PC-9 (cell line): ENCODE measurements around the gene MTRF1. TPM values are rescaled to one million over a fixed set of nuclear protein-coding genes. Genes with fewer than 3 reads are reported as not detected.

Experiments
- BruUV-seq: library from RNA; stranded (reverse); fragments of 400-500 nt; replicated peaks from 2 replicates; lab custom pipeline; 2021; lab: Mats Ljungman, UMichigan
- CTCF ChIA-PET: fragments of 300-600 bp; sonication (Branson Sonifier 250); formaldehyde crosslinking; loops from one replicate; lab custom pipeline; 2022; ENCODE audit warnings: antibody characterized with exemption; lab: Charles Lee
- POLR2A ChIA-PET: fragments of 300-600 bp; sonication (Branson Sonifier 250); formaldehyde crosslinking; loops from one replicate; lab custom pipeline; 2022; ENCODE audit warnings: antibody characterized with exemption; ENCODE audit not compliant: unreplicated experiment; lab: Charles Lee
- DNase-seq, 2 experiments: peaks; one replicate each; pipeline versions ENCODE4 v3.0.0 to v3.0.0-alpha.2; 2015 to 2022; ENCODE audit warnings: mixed read lengths in 1 of 2
- H2AFZ ChIP-seq: fragments of 200-600 bp; sonication (generic); 2 replicates; pipeline ENCODE4 v1.8.1; 2017; ENCODE audit warnings: antibody characterized with exemption
- H3F3A ChIP-seq: fragments of 200-600 bp; sonication (generic); 2 replicates; pipeline ENCODE4 v1.8.1; 2017; ENCODE audit warnings: antibody characterized with exemption, mild to moderate bottlenecking, low read depth; ENCODE audit not compliant: insufficient read depth
- H3K27ac ChIP-seq: fragments of 200-600 bp; sonication (generic); 2 replicates; pipeline ENCODE4 v1.6.1; 2016; ENCODE audit warnings: mixed run types
- H3K27me3 ChIP-seq: fragments of 200-600 bp; sonication (generic); 2 replicates; pipeline ENCODE4 v1.6.1; 2016; ENCODE audit warnings: low read depth, mixed run types; ENCODE audit not compliant: insufficient read depth
- H3K36me3 ChIP-seq: fragments of 200-600 bp; sonication (generic); 2 replicates; pipeline ENCODE4 v1.6.1; 2016; ENCODE audit warnings: low read depth, mixed run types
- H3K4me1 ChIP-seq: fragments of 200-600 bp; sonication (generic); replicated peaks from 2 replicates; pipeline ENCODE4 v1.6.1; 2016; ENCODE audit warnings: mixed run types; ENCODE audit not compliant: insufficient read depth
- H3K4me2 ChIP-seq: fragments of 200-600 bp; sonication (generic); 2 replicates; pipeline ENCODE4 v1.6.1; 2017; ENCODE audit warnings: mixed run types
- H3K4me3 ChIP-seq: fragments of 200-600 bp; sonication (generic); 2 replicates; pipeline ENCODE4 v1.6.1; 2016; ENCODE audit warnings: mixed run types
- H3K79me2 ChIP-seq: fragments of 200-600 bp; sonication (generic); 2 replicates; pipeline ENCODE4 v1.6.1; 2017; ENCODE audit warnings: low read depth, mixed run types
- H3K9me2 ChIP-seq: fragments of 200-600 bp; sonication (generic); 2 replicates; pipeline ENCODE4 v1.8.1; 2017; ENCODE audit warnings: mild to moderate bottlenecking; ENCODE audit not compliant: insufficient read depth
- H3K9me3 ChIP-seq: fragments of 200-600 bp; sonication (generic); 2 replicates; pipeline ENCODE4 v1.8.1; 2016; ENCODE audit warnings: low read depth; ENCODE audit not compliant: insufficient read depth
- H4K20me1 ChIP-seq: fragments of 200-600 bp; sonication (generic); 2 replicates; pipeline ENCODE4 v1.8.1; 2017; ENCODE audit not compliant: insufficient read depth
- CTCF ChIP-seq: fragments of 200-600 bp; sonication (generic); conservative IDR thresholded peaks from 2 replicates; pipeline ENCODE4 v1.6.1; 2017; ENCODE audit warnings: mixed run types, antibody characterized with exemption, mild to moderate bottlenecking, moderate library complexity
- EZH2 ChIP-seq: fragments of 200-600 bp; sonication (generic); IDR thresholded peaks from 2 replicates; pipeline ENCODE4 v1.8.0; 2017; ENCODE audit warnings: antibody characterized with exemption, low read depth
- intact Hi-C: fragments of 100-400 bp; cut with micrococcal nuclease; formaldehyde crosslinking; loops from one replicate; pipeline ENCODE4 v1.10.0; 2022; ENCODE audit not compliant: unreplicated experiment
- total RNA-seq: library from RNA; stranded (reverse); gene quantifications from 2 replicates; pipeline ENCODE4 v1.2.3, GENCODE V29; 2021

MTRF1 gene
- total RNA-seq, 1 experiment from 2014 or later, result 15.8 TPM

- H3K79me2 ChIP-seq, result no peaks in the 10 kb centered on the region
- BruUV-seq, result no TSS peak
- no peak overlapping the region for H3K4me3 ChIP-seq
- H3K4me1 ChIP-seq, result no peaks in the 10 kb centered on the region
- intact Hi-C loops, result no loop called here
- H4K20me1 ChIP-seq, result no peaks in the 10 kb centered on the region
- no peaks in the 10 kb centered on the region for H3F3A ChIP-seq
- H3K27ac ChIP-seq, result no peak overlapping the region
- no peaks in the 10 kb centered on the region for H3K9me3 ChIP-seq
- no peaks in the 10 kb centered on the region for H3K36me3 ChIP-seq
- ChIA-PET CTCF (no interaction called here), POLR2A (interaction anchor here (0.6 to 0.7 kb wide), 2 partner anchors 104 to 1475 kb away, joined by 3 read pairs; no protein-coding TSS in a partner anchor)
- TF ChIP-seq CTCF, result no peak
- no peak for TF ChIP-seq EZH2
- H3K27me3 ChIP-seq, result no peaks in the 10 kb centered on the region
- no peaks in the 10 kb centered on the region for H3K9me2 ChIP-seq
- H2AFZ ChIP-seq, result no peak overlapping the region
- DNase-seq, result no peak
- H3K4me2 ChIP-seq, result no peak overlapping the region
These were observed 30.5 kb downstream of the MTRF1 start for GRCh38 chr13:41232578-41233480.

- Histone ChIP-seq H2AFZ (no peak overlapping the region), H3K79me2 (no peaks in the 10 kb centered on the region), H4K20me1 (no peaks in the 10 kb centered on the region), H3K27me3 (no peaks in the 10 kb centered on the region), H3K9me2 (no peaks in the 10 kb centered on the region), H3K9me3 (no peaks in the 10 kb centered on the region), H3K4me3 (no peak overlapping the region), H3K27ac (no peak overlapping the region), H3K36me3 (no peaks in the 10 kb centered on the region), H3K4me2 (no peak overlapping the region), H3K4me1 (no peaks in the 10 kb centered on the region), H3F3A (no peaks in the 10 kb centered on the region)
- POLR2A ChIA-PET, result interaction anchor here (0.6 to 0.7 kb wide), 3 partner anchors 64 to 1474 kb away, joined by 3 read pairs; no protein-coding TSS in a partner anchor
- intact Hi-C loops, result no loop called here
- TF ChIP-seq EZH2 (no peak), CTCF (no peak)
- DNase-seq, result peak in 1 of 2 experiments; percentile 65
- no TSS peak for BruUV-seq
- CTCF ChIA-PET, result no interaction called here
These were observed 31.6 kb downstream of the MTRF1 start for GRCh38 chr13:41231786-41232185.

GRCh38 chr13:41231025-41231677 lies 32.2 kb downstream of the MTRF1 start:
- no peak for DNase-seq
- Histone ChIP-seq H3K4me3 (no peak overlapping the region), H4K20me1 (no peaks in the 10 kb centered on the region), H3K9me3 (no peaks in the 10 kb centered on the region), H3F3A (no peaks in the 10 kb centered on the region), H3K27me3 (no peaks in the 10 kb centered on the region), H3K27ac (no peak overlapping the region), H3K9me2 (no peaks in the 10 kb centered on the region), H3K4me1 (no peaks in the 10 kb centered on the region), H3K36me3 (no peaks in the 10 kb centered on the region), H2AFZ (no peak overlapping the region), H3K79me2 (no peaks in the 10 kb centered on the region), H3K4me2 (no peak overlapping the region)
- CTCF ChIA-PET, result no interaction called here
- TF ChIP-seq EZH2 (no peak), CTCF (no peak)
- intact Hi-C loops, result no loop called here
- POLR2A ChIA-PET, result no interaction called here
- BruUV-seq, result no TSS peak
